Adrenal gland (tissue), 12 donors: ENCODE results near the gene GATA5. TPM values are rescaled to one million over a fixed set of nuclear protein-coding genes. Genes with fewer than 3 reads are reported as not detected.

Experiments
- DNase-seq, 7 donors: peaks; one replicate each; pipeline ENCODE4 v3.0.0-alpha.2; 2019 to 2020
- H3K27ac ChIP-seq, 5 donors: fragments of 200-600 bp; sonication (generic) in 4 of 5; 1 replicate in 3 of 5; 2 replicates in 2 of 5; pipeline versions ENCODE4 v1.5.1 to v1.8.0; 2016 to 2020; ENCODE audit warnings: mild to moderate bottlenecking in 1 of 5
- H3K27me3 ChIP-seq: fragments of 200-600 bp; 2 replicates; pipeline ENCODE4 v1.8.0; 2021
- H3K36me3 ChIP-seq, 2 donors: fragments of 200-600 bp; replicated peaks in 1 of 2; 1 replicate in 1 of 2; 2 replicates in 1 of 2; pipeline versions ENCODE4 v1.5.1 to v1.8.0; 2018 to 2022
- H3K4me1 ChIP-seq, 2 donors: fragments of 200-600 bp; replicated peaks in 1 of 2; 1 replicate in 1 of 2; 2 replicates in 1 of 2; pipeline versions ENCODE4 v1.5.1 to v1.8.0; 2018 to 2021
- H3K4me3 ChIP-seq, 4 donors: fragments of 200-600 bp; sonication (generic) in 3 of 4; one replicate each; pipeline ENCODE4 v1.5.1; 2016 to 2018
- H3K9me3 ChIP-seq, 3 donors: fragments of 200-600 bp; sonication (generic) in 1 of 3; replicated peaks in 1 of 3; 1 replicate in 2 of 3; 2 replicates in 1 of 3; pipeline versions ENCODE4 v1.5.1 to v1.8.0; 2016 to 2021
- POLR2A ChIP-seq, 2 donors: fragments of 450-650 bp; IDR thresholded peaks; one replicate each; pipeline ENCODE4 v1.6.1; 2017; ENCODE audit warnings: antibody characterized with exemption in 2 of 2, mild to moderate bottlenecking in 2 of 2, moderate library complexity in 1 of 2
- WGBS, 4 donors: extraction: QIAGEN DNeasy Blood & Tissue Kit in 2 of 4; methylation state at CpG; one replicate each; pipeline versions ENCODE4 v1.1.5 to v1.1.7; 2013 to 2017; 5-methylcytosine and 5-hydroxymethylcytosine counted together
- intact Hi-C, 2 donors: fragments of 100-400 bp; cut with DNase I; formaldehyde crosslinking; loops; one replicate each; pipeline versions ENCODE4 v1.14.1 to v1.15.0; 2022 to 2023
- polyA plus RNA-seq, 3 donors: library from polyadenylated mRNA; stranded (reverse); fragments of 200-250 nt in 2 of 3; fragments of 350-450 nt in 1 of 3; fragmentation: Illumina TruSeq in 1 of 3; extraction: RNeasy Lipid Tissue Mini Kit (QIAGEN cat#74804) in 1 of 3; gene quantifications; one replicate each; pipeline ENCODE4 v1.2.3, GENCODE V29; 2013 to 2014
- total RNA-seq, 9 donors: library from RNA; depleted of rRNA in 4 of 9; stranded (reverse); fragments of >200 nt in 4 of 9; fragments of 120-200 nt in 1 of 9; fragmentation: NEBNext Ultra II Directional in 1 of 9; extraction: Animal tissue kit (Norgen Biotek cat#: 25700) in 1 of 9; gene quantifications; one replicate each; pipeline versions ENCODE4 v1.1.0 to v1.2.4, GENCODE V29; 2013 to 2023
- TF ChIP-seq, protein P1 (sequence below), 6 experiments: fragments of 450-650 bp in 4 of 6; fragments of 200-600 bp in 2 of 6; sonication (generic) in 1 of 6; IDR thresholded peaks; 1 replicate in 5 of 6; 2 replicates in 1 of 6; pipeline versions ENCODE4 v1.5.1 to v1.8.0; 2016 to 2021; ENCODE audit warnings: antibody characterized with exemption in 6 of 6, mild to moderate bottlenecking in 2 of 6, moderate library complexity in 1 of 6
- donor health status: healthy with polysubstance abuse.
- donor health status: Bipolar disorder and iron deficiency.
- donor health status: DM: yes; HTN: yes; CAD: no.
- donor health status: DM: no; HTN: no; CAD: no.
- donor health status: DM: no; HTN: no; CAD: no.
- donor health status: DM: yes; HTN: yes; CAD: no.

GATA5 gene
- total and polyA plus RNA-seq, 12 donors: 0.67 to 12.0 (median 5.7) TPM

DNA sequence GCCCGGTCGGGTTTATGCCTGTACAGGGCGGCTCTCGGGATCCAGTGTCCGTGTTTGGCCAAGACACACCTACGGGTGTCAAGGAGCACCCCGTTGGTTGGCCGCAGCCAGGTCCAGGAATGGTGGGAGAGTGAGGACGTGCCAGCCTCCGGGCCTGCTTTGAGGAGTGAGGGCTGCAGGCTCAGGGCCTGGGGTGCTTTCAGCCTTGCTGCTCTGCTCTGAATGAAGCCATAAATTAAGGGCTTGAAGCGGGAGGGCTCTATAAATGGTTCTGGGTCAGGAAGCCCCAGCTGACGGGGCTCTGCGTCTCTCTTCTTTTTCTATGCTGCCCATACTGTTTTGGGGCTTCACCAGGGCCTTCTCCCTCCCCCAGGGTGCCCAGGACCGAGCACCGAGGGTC is 15.1 kb downstream of the GATA5 start:
- no peak for DNase-seq
- no peak overlapping the region for H3K27ac ChIP-seq
- WGBS, 4 donors: 60 to 79% (median 73%) methylated on average over 6 to 15 of the region's 15 CpGs
- H3K4me3 ChIP-seq: no peak overlapping the region
- intact Hi-C loops: no loop called here
- no peaks in the 10 kb centered on the region for H3K36me3 ChIP-seq
- TF ChIP-seq, protein P1, sequence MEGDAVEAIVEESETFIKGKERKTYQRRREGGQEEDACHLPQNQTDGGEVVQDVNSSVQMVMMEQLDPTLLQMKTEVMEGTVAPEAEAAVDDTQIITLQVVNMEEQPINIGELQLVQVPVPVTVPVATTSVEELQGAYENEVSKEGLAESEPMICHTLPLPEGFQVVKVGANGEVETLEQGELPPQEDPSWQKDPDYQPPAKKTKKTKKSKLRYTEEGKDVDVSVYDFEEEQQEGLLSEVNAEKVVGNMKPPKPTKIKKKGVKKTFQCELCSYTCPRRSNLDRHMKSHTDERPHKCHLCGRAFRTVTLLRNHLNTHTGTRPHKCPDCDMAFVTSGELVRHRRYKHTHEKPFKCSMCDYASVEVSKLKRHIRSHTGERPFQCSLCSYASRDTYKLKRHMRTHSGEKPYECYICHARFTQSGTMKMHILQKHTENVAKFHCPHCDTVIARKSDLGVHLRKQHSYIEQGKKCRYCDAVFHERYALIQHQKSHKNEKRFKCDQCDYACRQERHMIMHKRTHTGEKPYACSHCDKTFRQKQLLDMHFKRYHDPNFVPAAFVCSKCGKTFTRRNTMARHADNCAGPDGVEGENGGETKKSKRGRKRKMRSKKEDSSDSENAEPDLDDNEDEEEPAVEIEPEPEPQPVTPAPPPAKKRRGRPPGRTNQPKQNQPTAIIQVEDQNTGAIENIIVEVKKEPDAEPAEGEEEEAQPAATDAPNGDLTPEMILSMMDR (IDR thresholded peaks at IDR 0.05): no peak
- H3K9me3 ChIP-seq: no peaks in the 10 kb centered on the region
- no peaks in the 10 kb centered on the region for H3K4me1 ChIP-seq
- H3K27me3 ChIP-seq: no peaks in the 10 kb centered on the region

DNA sequence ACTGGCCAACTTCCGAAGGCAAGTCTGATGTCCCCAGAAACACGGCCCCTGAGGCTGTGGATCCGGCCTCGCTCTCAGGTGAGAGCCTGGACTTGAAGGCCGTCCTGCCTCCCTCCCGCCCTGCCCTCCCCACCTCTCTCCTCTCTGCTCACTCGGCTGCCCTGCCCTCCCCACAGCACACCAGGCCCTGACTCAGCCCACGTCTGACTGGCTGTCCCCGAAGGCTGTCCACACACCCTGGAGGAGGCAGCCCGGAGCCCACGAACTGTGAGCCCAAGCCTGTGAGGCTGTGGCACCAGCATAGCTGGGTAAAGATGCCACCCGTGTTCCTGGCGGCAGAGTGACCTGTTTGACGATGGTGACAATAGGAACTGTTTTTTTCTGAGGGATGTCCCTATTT is 16.3 kb downstream of the GATA5 start:
- Histone ChIP-seq H3K4me3 (no peak overlapping the region), H3K4me1 (no peaks in the 10 kb centered on the region), H3K36me3 (no peaks in the 10 kb centered on the region), H3K27me3 (no peaks in the 10 kb centered on the region), H3K9me3 (no peaks in the 10 kb centered on the region), H3K27ac (no peak overlapping the region)
- TF ChIP-seq, protein P1 (IDR thresholded peaks at IDR 0.05): no peak
- no peak for TF ChIP-seq POLR2A (IDR thresholded peaks at IDR 0.05)
- DNase-seq: no peak
- intact Hi-C loops: no loop called here
- WGBS, 4 donors: 38 to 59% (median 46%) methylated on average over 5 to 14 of the region's 14 CpGs

DNA sequence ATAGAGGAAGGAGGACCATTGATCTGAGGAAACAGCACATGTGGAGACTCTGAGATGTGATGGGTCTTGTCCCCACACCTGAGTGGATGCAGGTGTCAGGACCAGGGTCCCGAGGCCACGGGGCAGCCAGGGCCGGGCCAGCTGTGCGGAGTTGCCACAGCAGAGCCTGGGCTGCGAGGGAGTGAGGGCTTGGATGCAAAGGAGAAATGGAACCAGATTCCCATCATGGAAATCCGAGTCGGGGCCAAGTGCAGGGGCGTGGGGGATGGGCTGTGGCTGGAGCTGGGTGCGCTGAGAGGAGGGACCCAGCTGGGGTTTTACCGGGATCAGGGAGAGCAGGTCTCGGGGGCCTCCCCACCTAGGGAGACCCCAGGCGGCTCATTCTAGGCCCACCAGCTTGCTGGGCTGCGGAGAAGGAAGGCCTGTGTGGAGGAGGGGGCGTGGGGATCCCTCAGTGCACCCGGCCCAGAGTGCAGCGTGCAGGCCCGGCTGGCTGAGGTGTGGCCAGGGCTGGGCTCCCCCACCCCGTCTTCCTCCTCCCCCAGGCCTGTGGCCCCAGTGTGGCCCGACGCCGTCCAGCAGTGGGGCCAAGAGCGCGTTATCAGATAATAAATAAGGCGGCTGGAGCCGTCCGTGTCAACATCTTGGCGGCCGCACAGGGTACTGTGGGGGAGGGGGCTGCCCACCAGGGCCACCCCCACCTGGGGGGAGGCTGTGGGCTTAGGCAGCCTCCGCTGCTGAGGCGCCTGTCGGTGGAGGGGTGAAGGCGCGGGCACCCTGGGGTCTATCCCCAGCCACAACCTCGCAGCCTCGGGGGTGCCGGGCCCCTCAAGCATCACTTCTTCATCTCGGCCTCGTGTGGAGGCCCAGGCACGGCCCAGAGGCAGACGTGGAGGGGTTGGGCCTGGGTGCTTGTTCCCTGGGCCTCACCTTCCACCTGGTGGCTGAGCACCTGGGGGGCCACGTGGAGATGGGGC is 17.2 kb downstream of the GATA5 start:
- no peak for TF ChIP-seq POLR2A (IDR thresholded peaks at IDR 0.05)
- TF ChIP-seq, protein P1 (IDR thresholded peaks at IDR 0.05): no peak
- Histone ChIP-seq H3K27ac (no peak overlapping the region), H3K4me3 (no peak overlapping the region), H3K27me3 (no peaks in the 10 kb centered on the region), H3K4me1 (no peaks in the 10 kb centered on the region), H3K9me3 (no peaks in the 10 kb centered on the region), H3K36me3 (no peaks in the 10 kb centered on the region)
- DNase-seq: no peak
- 42 to 69% (median 55%) methylated on average over 14 to 41 of the region's 41 CpGs for WGBS, 4 donors
- intact Hi-C loops: no loop called here

DNA sequence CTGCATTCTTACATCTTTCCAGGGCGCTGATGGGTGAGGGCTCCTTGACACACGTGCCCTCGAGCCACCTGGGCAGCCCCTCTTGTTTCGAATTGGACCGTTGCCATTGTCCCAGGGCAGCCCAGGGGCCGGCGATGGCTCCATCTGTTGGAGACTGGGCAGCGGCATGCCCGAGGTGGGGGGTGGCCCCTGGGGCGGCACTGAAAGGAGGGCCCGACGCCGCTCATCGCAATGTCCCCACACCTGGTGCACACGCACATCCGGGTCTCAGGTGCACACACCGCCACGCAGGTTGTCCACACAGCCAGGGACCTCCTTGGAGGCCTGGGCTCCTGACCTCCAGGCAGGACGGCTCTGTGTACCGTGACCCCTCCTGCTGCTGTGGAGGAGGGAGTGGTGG is 18.0 kb downstream of the GATA5 start:
- TF ChIP-seq POLR2A (IDR thresholded peaks at IDR 0.05): no peak
- TF ChIP-seq, protein P1 (IDR thresholded peaks at IDR 0.05): no peak
- Histone ChIP-seq H3K36me3 (no peaks in the 10 kb centered on the region), H3K27me3 (no peaks in the 10 kb centered on the region), H3K9me3 (no peaks in the 10 kb centered on the region), H3K4me1 (no peaks in the 10 kb centered on the region), H3K27ac (no peak overlapping the region), H3K4me3 (no peak overlapping the region)
- no peak for DNase-seq
- 79 to 88% (median 81%) methylated on average over 11 to 20 of the region's 20 CpGs for WGBS, 4 donors
- intact Hi-C loops: no loop called here
